HAP-1 (cell line): ENCODE results near the gene CCDC146.
"Not testable (repeated sequence)": the region's sequence is repeated elsewhere in the genome, so short reads cannot be mapped to it uniquely, and the experiment has no call there.

Experiments
- DNase-seq, 2 experiments: peaks; one replicate each; pipeline ENCODE4 v3.0.0-alpha.2; 2016 to 2020; ENCODE audit warnings: low spot score in 2 of 2
- H3K27me3 ChIP-seq: fragments of 250-450 bp; sonication (Bioruptor Pico); 2 replicates; pipeline ENCODE4 v1.5.1; 2020; ENCODE audit warnings: low read depth, mild to moderate bottlenecking, moderate library complexity
- H3K36me3 ChIP-seq: fragments of 250-450 bp; sonication (Bioruptor Pico); replicated peaks from 2 replicates; pipeline ENCODE4 v1.5.1; 2020; ENCODE audit warnings: mild to moderate bottlenecking
- H3K4me1 ChIP-seq: fragments of 250-450 bp; sonication (Bioruptor Pico); 2 replicates; pipeline ENCODE4 v1.5.1; 2020; ENCODE audit warnings: mild to moderate bottlenecking
- H3K4me3 ChIP-seq: fragments of 250-450 bp; sonication (Bioruptor Pico); 2 replicates; pipeline ENCODE4 v1.5.1; 2020; ENCODE audit warnings: mild to moderate bottlenecking, moderate library complexity
- H3K9me3 ChIP-seq: fragments of 250-450 bp; sonication (Bioruptor Pico); 2 replicates; pipeline ENCODE4 v1.5.1; 2020; ENCODE audit warnings: mild to moderate bottlenecking, moderate library complexity
- in situ Hi-C: fragments of 300-500 bp; cut with MboI; formaldehyde crosslinking; loops from 3 replicates; pipeline ENCODE4 v1.14.3; 2020; ENCODE audit warnings: low sequenced_read_pairs, inconsistent platforms, mixed read lengths

CCDC146 gene

DNA sequence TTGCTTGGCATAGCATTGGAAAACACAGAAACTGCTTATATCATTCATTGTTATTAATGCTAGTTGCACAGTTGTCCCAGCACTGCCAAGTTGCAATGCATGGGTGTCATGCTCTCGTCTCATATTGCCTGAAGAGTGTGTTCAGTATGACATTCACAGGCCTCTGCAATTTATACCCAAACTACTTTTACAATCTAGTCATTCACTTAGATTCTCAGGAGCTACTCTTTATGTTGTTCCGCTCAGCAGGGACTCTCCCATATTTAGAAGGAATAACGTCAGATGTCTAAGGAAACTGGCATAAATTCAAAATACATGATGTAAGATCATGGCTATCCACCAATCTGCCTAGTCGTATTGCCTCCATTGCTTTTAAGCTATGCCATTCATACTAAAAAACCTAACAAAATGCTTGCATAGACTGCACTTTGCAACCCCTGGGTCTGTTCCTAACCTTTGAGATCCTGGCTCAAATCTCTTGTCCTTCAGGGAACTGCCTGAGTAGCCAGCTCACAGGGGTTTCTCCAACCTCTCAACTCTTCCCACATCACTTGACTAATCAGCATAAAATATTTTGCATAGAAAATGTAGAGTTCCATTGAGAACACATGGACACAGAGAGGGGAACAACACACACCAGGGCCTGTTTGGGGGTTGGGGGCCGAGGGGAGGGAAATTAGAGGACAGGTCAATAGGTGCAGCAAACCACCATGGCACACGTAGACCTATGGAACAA is 50.2 kb downstream of the CCDC146 start:
- H3K36me3 ChIP-seq, H3K9me3 ChIP-seq, in situ Hi-C loops, H3K27me3 ChIP-seq, DNase-seq, H3K4me3 ChIP-seq, H3K4me1 ChIP-seq: not testable (repeated sequence)

DNA sequence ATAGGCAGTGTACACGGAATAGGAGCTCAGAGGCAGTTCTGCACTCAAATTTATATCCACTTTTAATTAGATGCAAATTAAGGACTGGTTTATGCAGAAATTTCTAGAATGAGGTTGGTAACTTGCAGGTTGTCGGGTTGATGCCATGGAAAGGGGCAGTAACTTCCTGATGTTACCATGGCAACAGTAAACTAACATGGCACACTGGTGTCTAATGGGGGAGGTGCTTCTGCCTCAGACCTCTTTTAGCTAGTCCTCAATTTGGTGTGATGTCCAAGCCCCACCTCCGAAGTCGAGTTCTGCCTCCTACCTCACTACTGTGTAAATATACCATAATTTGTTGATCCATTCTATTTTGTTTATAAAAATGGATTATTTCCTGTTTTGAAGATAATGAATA is 52.0 kb downstream of the CCDC146 start:
- DNase-seq, H3K4me1 ChIP-seq, H3K27me3 ChIP-seq, H3K9me3 ChIP-seq, H3K4me3 ChIP-seq, H3K36me3 ChIP-seq, in situ Hi-C loops: not testable (repeated sequence)

- in situ Hi-C loops, H3K27me3 ChIP-seq, H3K9me3 ChIP-seq, H3K36me3 ChIP-seq, DNase-seq, H3K4me3 ChIP-seq, H3K4me1 ChIP-seq: not testable (repeated sequence)
Measured at GRCh38 chr7:77175274-77175800, 52.9 kb downstream of the CCDC146 start.

DNA sequence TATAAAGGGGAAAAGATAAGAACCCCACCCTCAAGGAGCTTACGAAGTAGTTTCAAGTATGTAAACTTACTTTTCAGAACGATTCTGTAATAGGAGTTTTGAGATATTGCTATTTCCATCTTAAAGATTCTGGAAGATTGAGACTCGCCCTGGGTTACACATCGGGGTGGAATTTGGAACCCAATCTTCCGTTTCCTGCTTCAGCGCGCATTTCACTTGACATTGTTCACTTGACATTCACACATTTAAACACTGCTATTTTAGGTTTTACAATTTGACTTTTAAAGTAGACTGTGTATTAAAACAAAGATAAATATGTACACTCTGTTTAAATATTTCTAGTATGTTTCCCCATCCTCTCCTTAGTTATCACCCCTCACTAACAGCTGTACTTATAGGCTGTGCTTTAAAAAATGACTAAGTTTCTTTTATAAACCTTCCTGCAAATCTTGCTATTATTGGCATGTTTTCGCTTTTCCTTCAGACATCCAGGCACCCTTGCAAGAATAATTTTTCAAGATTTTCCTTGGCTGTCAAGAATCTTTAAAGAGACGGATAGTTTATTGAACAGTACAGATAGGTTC is 55.0 kb downstream of the CCDC146 start:
- H3K36me3 ChIP-seq, DNase-seq, H3K27me3 ChIP-seq, H3K4me3 ChIP-seq, H3K4me1 ChIP-seq, in situ Hi-C loops, H3K9me3 ChIP-seq: not testable (repeated sequence)

GRCh38 chr7:77178024-77178423 is 55.6 kb downstream of the CCDC146 start:
- H3K4me1 ChIP-seq, in situ Hi-C loops, H3K4me3 ChIP-seq, H3K9me3 ChIP-seq, H3K36me3 ChIP-seq, H3K27me3 ChIP-seq, DNase-seq: not testable (repeated sequence)

- Histone ChIP-seq H3K9me3 (no peaks in the 10 kb centered on the region), H3K27me3 (no peaks in the 10 kb centered on the region), H3K4me1 (no peaks in the 10 kb centered on the region), H3K36me3 (no peaks in the 10 kb centered on the region), H3K4me3 (no peak overlapping the region)
- in situ Hi-C loops: no loop called here
- no peak for DNase-seq
Measured at GRCh38 chr7:77181015-77181595, 58.7 kb downstream of the CCDC146 start.

GRCh38 chr7:77181734-77182133 is 59.3 kb downstream of the CCDC146 start:
- in situ Hi-C loops: no loop called here
- no peak overlapping the region for H3K4me3 ChIP-seq
- H3K27me3 ChIP-seq: no peaks in the 10 kb centered on the region
- H3K9me3 ChIP-seq: no peaks in the 10 kb centered on the region
- no peaks in the 10 kb centered on the region for H3K36me3 ChIP-seq
- DNase-seq: no peak
- H3K4me1 ChIP-seq: no peaks in the 10 kb centered on the region

DNA sequence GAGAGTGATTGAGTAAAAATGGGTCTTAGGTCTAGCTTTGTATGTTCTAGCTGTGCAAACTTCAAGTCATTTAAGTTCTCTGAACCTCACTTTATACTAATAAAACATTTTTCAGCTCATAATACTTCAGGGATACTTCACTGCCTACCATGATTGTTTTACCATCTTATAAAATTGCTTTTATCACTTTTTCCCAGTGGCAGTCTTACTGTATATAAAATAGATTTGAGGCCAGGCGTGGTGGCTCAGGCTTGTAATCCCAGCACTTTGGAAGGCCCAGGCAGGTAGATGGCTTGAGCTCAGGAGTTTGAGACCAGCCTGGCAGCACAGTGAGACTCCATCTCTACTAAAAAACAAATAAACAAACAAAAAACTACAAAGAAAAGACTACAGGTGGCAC is 59.8 kb downstream of the CCDC146 start:
- no peaks in the 10 kb centered on the region for H3K4me1 ChIP-seq
- in situ Hi-C loops: no loop called here
- H3K9me3 ChIP-seq: no peaks in the 10 kb centered on the region
- DNase-seq: no peak
- H3K4me3 ChIP-seq: no peak overlapping the region
- no peaks in the 10 kb centered on the region for H3K36me3 ChIP-seq
- H3K27me3 ChIP-seq: no peaks in the 10 kb centered on the region

- H3K9me3 ChIP-seq: no peaks in the 10 kb centered on the region
- H3K4me1 ChIP-seq: no peaks in the 10 kb centered on the region
- H3K36me3 ChIP-seq: no peaks in the 10 kb centered on the region
- H3K27me3 ChIP-seq: no peaks in the 10 kb centered on the region
- H3K4me3 ChIP-seq: no peak overlapping the region
- in situ Hi-C loops: no loop called here
- no peak for DNase-seq
Measured at GRCh38 chr7:77184463-77184862, 62.0 kb downstream of the CCDC146 start.

- no peak overlapping the region for H3K4me3 ChIP-seq
- H3K9me3 ChIP-seq: no peaks in the 10 kb centered on the region
- DNase-seq: no peak
- in situ Hi-C loops: no loop called here
- H3K36me3 ChIP-seq: no peaks in the 10 kb centered on the region
- no peaks in the 10 kb centered on the region for H3K4me1 ChIP-seq
- H3K27me3 ChIP-seq: no peaks in the 10 kb centered on the region
Measured at GRCh38 chr7:77184990-77185389, 62.6 kb downstream of the CCDC146 start.

- Histone ChIP-seq H3K36me3 (no peaks in the 10 kb centered on the region), H3K4me3 (no peak overlapping the region), H3K27me3 (no peaks in the 10 kb centered on the region), H3K4me1 (no peaks in the 10 kb centered on the region), H3K9me3 (no peaks in the 10 kb centered on the region)
- in situ Hi-C loops: no loop called here
- no peak for DNase-seq
Measured at GRCh38 chr7:77185866-77186265, 63.5 kb downstream of the CCDC146 start.

GRCh38 chr7:77188731-77189437 is 66.5 kb downstream of the CCDC146 start:
- Histone ChIP-seq H3K9me3 (no peaks in the 10 kb centered on the region), H3K4me3 (no peak overlapping the region), H3K36me3 (no peaks in the 10 kb centered on the region), H3K27me3 (no peaks in the 10 kb centered on the region), H3K4me1 (no peaks in the 10 kb centered on the region)
- DNase-seq: no peak
- in situ Hi-C loops: no loop called here

DNA sequence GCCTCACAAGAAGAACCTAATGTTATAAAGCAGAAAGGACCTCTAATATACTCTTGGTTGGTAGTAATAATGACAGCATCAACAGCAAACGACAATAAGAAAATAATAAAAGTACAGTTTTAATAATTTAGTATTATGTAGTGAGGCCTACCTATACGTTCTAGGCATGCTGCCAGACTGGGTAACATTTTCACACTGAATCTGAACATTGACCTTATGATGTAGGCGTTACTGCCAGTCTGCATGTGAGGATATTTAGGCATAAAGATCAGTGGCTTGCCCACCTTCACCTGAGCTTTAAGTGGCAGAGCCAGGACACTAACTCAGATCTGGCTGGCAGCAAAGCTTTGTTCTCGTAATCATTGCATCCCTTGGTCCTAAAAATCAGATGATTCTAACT is 74.7 kb downstream of the CCDC146 start:
- H3K4me3 ChIP-seq: no peak overlapping the region
- H3K9me3 ChIP-seq: no peaks in the 10 kb centered on the region
- in situ Hi-C loops: no loop called here
- H3K36me3 ChIP-seq: no peaks in the 10 kb centered on the region
- H3K27me3 ChIP-seq: peaks cover 5% of the 10 kb centered on the region
- no peaks in the 10 kb centered on the region for H3K4me1 ChIP-seq
- no peak for DNase-seq
